DOHH2 (cell line): ENCODE data around the gene ABCA4.

Experiments used
- CTCF ChIP-seq: fragments of 200-600 bp; sonication (generic); IDR thresholded peaks from one replicate; pipeline ENCODE4 v1.5.1; 2014; ENCODE audit warnings: antibody characterized with exemption, mild to moderate bottlenecking, low read depth, low read length; ENCODE audit not compliant: poor library complexity, severe bottlenecking
- EZH2phosphoT487 ChIP-seq: fragments of 200-600 bp; sonication (generic); IDR thresholded peaks from 2 replicates; pipeline ENCODE4 v1.6.1; 2017; ENCODE audit warnings: borderline replicate concordance, mild to moderate bottlenecking, antibody characterized with exemption, low read length, moderate library complexity, mixed read lengths

GRCh38 chr1:94019327-94019726 is 101.6 kb downstream of the ABCA4 start:
- TF ChIP-seq CTCF (no peak), EZH2phosphoT487 (no peak)
